ENCODE measurements around the gene KRTAP10-6.
"Not testable (repeated sequence)": the region's sequence is repeated elsewhere in the genome, so short reads cannot be mapped to it uniquely, and the experiment has no call there.

The KRTAP10-6 gene

GRCh38 chr21:44579056-44579832 is 13.1 kb downstream of the KRTAP10-6 start:
- Histone ChIP-seq H3K4me1 (no peaks in the 10 kb centered on the region), H3K27me3 (peaks cover 0 to 22% of the 10 kb centered on the region in 2 donors), H3K9me3 (peaks cover 0 to 43% (median 30%) of the 10 kb centered on the region in 3 donors), H3K36me3 (no peaks in the 10 kb centered on the region), H3K27ac (no peak overlapping the region), H3K4me3 (no peak overlapping the region)
- intact Hi-C loops (cut with DNase I; ENCODE audit: low total_unique reads) = no loop called here
- DNase-seq = peak in 1 of 2 donors; percentile 48
- TF ChIP-seq CTCF (IDR thresholded peaks at IDR 0.05) = no peak

GRCh38 chr21:44578371-44579055 is 13.8 kb downstream of the KRTAP10-6 start:
- H3K9me3 ChIP-seq = peaks cover 0 to 43% (median 30%) of the 10 kb centered on the region in 3 donors
- peak in 1 of 2 donors; percentile 55 for DNase-seq
- TF ChIP-seq CTCF (IDR thresholded peaks at IDR 0.05) = no peak

GRCh38 chr21:44576025-44576420 is 16.3 kb downstream of the KRTAP10-6 start:
- Histone ChIP-seq H3K4me3 (no peak overlapping the region), H3K4me1 (no peaks in the 10 kb centered on the region), H3K36me3 (no peaks in the 10 kb centered on the region), H3K27ac (no peak overlapping the region), H3K27me3 (peaks cover 0 to 28% of the 10 kb centered on the region in 2 donors), H3K9me3 (peaks cover 0 to 36% (median 16%) of the 10 kb centered on the region in 3 donors)
- no peak for TF ChIP-seq CTCF (IDR thresholded peaks at IDR 0.05)
- DNase-seq = no peak
- intact Hi-C loops (cut with DNase I; ENCODE audit: low total_unique reads) = no loop called here

More at GRCh38 chr21:44578371-44579055, 13.8 kb downstream of the KRTAP10-6 start:
- H3K27ac ChIP-seq = no peak overlapping the region
- intact Hi-C loops (cut with DNase I; ENCODE audit: low total_unique reads) = no loop called here
- no peak overlapping the region for H3K4me3 ChIP-seq
- H3K4me1 ChIP-seq = no peaks in the 10 kb centered on the region
- peaks cover 0 to 24% of the 10 kb centered on the region in 2 donors for H3K27me3 ChIP-seq
- no peaks in the 10 kb centered on the region for H3K36me3 ChIP-seq

GRCh38 chr21:44575307-44576024 is 16.8 kb downstream of the KRTAP10-6 start:
- Histone ChIP-seq H3K27me3 (peaks cover 0 to 28% of the 10 kb centered on the region in 2 donors), H3K27ac (no peak overlapping the region), H3K4me3 (no peak overlapping the region), H3K36me3 (no peaks in the 10 kb centered on the region), H3K9me3 (peaks cover 0 to 31% (median 13%) of the 10 kb centered on the region in 3 donors), H3K4me1 (no peaks in the 10 kb centered on the region)
- peak in 1 of 2 donors; percentile 49 for DNase-seq
- intact Hi-C loops (cut with DNase I; ENCODE audit: low total_unique reads) = no loop called here
- TF ChIP-seq CTCF (IDR thresholded peaks at IDR 0.05) = no peak

- no peak for DNase-seq
- no peak overlapping the region for H3K27ac ChIP-seq
- peaks cover 0 to 30% of the 10 kb centered on the region in 2 donors for H3K27me3 ChIP-seq
- H3K4me3 ChIP-seq = no peak overlapping the region
- H3K36me3 ChIP-seq = no peaks in the 10 kb centered on the region
- peaks cover 0 to 24% (median 6%) of the 10 kb centered on the region in 3 donors for H3K9me3 ChIP-seq
- TF ChIP-seq CTCF (IDR thresholded peaks at IDR 0.05) = no peak
- intact Hi-C loops (cut with DNase I; ENCODE audit: low total_unique reads) = no loop called here
- no peaks in the 10 kb centered on the region for H3K4me1 ChIP-seq
Observed at GRCh38 chr21:44574457-44575306, 17.6 kb downstream of the KRTAP10-6 start.

GRCh38 chr21:44573630-44574456 is 18.5 kb downstream of the KRTAP10-6 start, which contains the start of gene KRTAP10-4:
TSS of gene KRTAP10-4 (plus strand) at chr21:44573729. CDS start at chr21:44573759, 30 bp downstream.
- intact Hi-C loops (cut with DNase I; ENCODE audit: low total_unique reads); H3K27ac ChIP-seq: not testable (repeated sequence)
- DNase-seq = peak in 1 of 2 donors; percentile 48

More at GRCh38 chr21:44573630-44574456, 18.5 kb downstream of the KRTAP10-6 start, which contains the start of gene KRTAP10-4:
- not testable (repeated sequence) for H3K4me1 ChIP-seq, H3K36me3 ChIP-seq, H3K4me3 ChIP-seq
- Histone ChIP-seq H3K9me3 (peaks cover 0 to 21% (median 6%) of the 10 kb centered on the region in 3 donors), H3K27me3 (peaks cover 0 to 28% of the 10 kb centered on the region in 2 donors)

Measured in tibial artery (tissue), 4 donors.